Liver (tissue), 9 donors: Measurements from ENCODE around the gene CEP126. TPM values are rescaled to one million over a fixed set of nuclear protein-coding genes. Genes with fewer than 3 reads are reported as not detected.

ENCODE experiments used
- DNase-seq: peaks from one replicate; pipeline ENCODE4 v3.0.0-alpha.2; 2017; ENCODE audit warnings: low spot score
- H3K27ac ChIP-seq, 2 donors: one replicate each; pipeline ENCODE4 v1.7.0; 2013; ENCODE audit warnings: inconsistent platforms in 2 of 2, low read length in 2 of 2, control low read depth in 1 of 2, low read depth in 1 of 2, mild to moderate bottlenecking in 1 of 2
- H3K27me3 ChIP-seq, 4 donors: one replicate each; pipeline versions ENCODE4 v1.6.1 to v1.7.0; 2013; ENCODE audit warnings: low read length in 3 of 4, inconsistent platforms in 1 of 4, mild to moderate bottlenecking in 1 of 4, moderate library complexity in 1 of 4; ENCODE audit not compliant: control insufficient read depth in 4 of 4, insufficient read depth in 4 of 4
- H3K36me3 ChIP-seq, 4 donors: one replicate each; pipeline versions ENCODE4 v1.6.1 to v1.7.0; 2013; ENCODE audit warnings: low read length in 3 of 4, mild to moderate bottlenecking in 3 of 4, low read depth in 1 of 4, moderate library complexity in 1 of 4; ENCODE audit not compliant: control insufficient read depth in 4 of 4, insufficient read depth in 3 of 4
- H3K4me1 ChIP-seq, 4 donors: one replicate each; pipeline versions ENCODE4 v1.6.1 to v1.7.0; 2013; ENCODE audit warnings: low read length in 3 of 4, mild to moderate bottlenecking in 3 of 4, moderate library complexity in 1 of 4; ENCODE audit not compliant: control insufficient read depth in 4 of 4, insufficient read depth in 4 of 4
- H3K4me3 ChIP-seq, 3 donors: one replicate each; pipeline versions ENCODE4 v1.6.1 to v1.7.0; 2013; ENCODE audit warnings: low read length in 3 of 3, control low read depth in 1 of 3, low read depth in 1 of 3, mild to moderate bottlenecking in 1 of 3
- H3K9ac ChIP-seq, 2 donors: one replicate each; pipeline ENCODE4 v1.7.0; 2013; ENCODE audit warnings: low read length in 2 of 2, mild to moderate bottlenecking in 2 of 2, moderate library complexity in 2 of 2, control low read depth in 1 of 2, low read depth in 1 of 2
- H3K9me3 ChIP-seq, 4 donors: one replicate each; pipeline versions ENCODE4 v1.6.1 to v1.7.0; 2013; ENCODE audit warnings: low read length in 3 of 4; ENCODE audit not compliant: control insufficient read depth in 4 of 4
- ATF3 ChIP-seq: IDR thresholded peaks from 2 replicates; pipeline ENCODE4 v1.6.1; 2016; ENCODE audit warnings: antibody characterized with exemption
- CTCF ChIP-seq: fragments of 150-350 bp; IDR thresholded peaks from 2 replicates; pipeline ENCODE4 v1.5.1; 2017; ENCODE audit warnings: improper control_type of control experiment, low read depth, low read length; ENCODE audit not compliant: missing input control
- EGR1 ChIP-seq, 2 donors: IDR thresholded peaks; 2 replicates each; pipeline ENCODE4 v1.6.1; 2016 to 2018; ENCODE audit warnings: antibody characterized with exemption in 2 of 2, low read depth in 2 of 2
- FOXA1 ChIP-seq: IDR thresholded peaks from 2 replicates; pipeline ENCODE4 v1.6.1; 2016; ENCODE audit warnings: antibody characterized with exemption
- FOXA2 ChIP-seq: IDR thresholded peaks from 2 replicates; pipeline ENCODE4 v1.6.1; 2016; ENCODE audit warnings: antibody characterized with exemption
- GABPA ChIP-seq, 2 donors: IDR thresholded peaks in 1 of 2; conservative IDR thresholded peaks in 1 of 2; 2 replicates each; pipeline ENCODE4 v1.6.1; 2016; ENCODE audit warnings: antibody characterized with exemption in 2 of 2, mild to moderate bottlenecking in 1 of 2, moderate library complexity in 1 of 2
- HNF4A ChIP-seq, 2 donors: conservative IDR thresholded peaks; 2 replicates each; pipeline ENCODE4 v1.6.1; 2016; ENCODE audit warnings: antibody characterized with exemption in 2 of 2, mild to moderate bottlenecking in 2 of 2
- HNF4G ChIP-seq: IDR thresholded peaks from 2 replicates; pipeline ENCODE4 v1.6.1; 2016; ENCODE audit warnings: antibody characterized with exemption
- JUND ChIP-seq, 2 donors: IDR thresholded peaks; 2 replicates each; pipeline ENCODE4 v1.6.1; 2016; ENCODE audit warnings: antibody characterized with exemption in 2 of 2
- MAX ChIP-seq: IDR thresholded peaks from 2 replicates; pipeline ENCODE4 v1.6.1; 2016; ENCODE audit warnings: antibody characterized with exemption
- NR2F2 ChIP-seq: IDR thresholded peaks from 2 replicates; pipeline ENCODE4 v1.6.1; 2016; ENCODE audit warnings: antibody characterized with exemption
- RAD21 ChIP-seq, 2 donors: IDR thresholded peaks; 2 replicates each; pipeline ENCODE4 v1.6.1; 2016; ENCODE audit warnings: antibody characterized with exemption in 2 of 2, mild to moderate bottlenecking in 2 of 2
- REST ChIP-seq: IDR thresholded peaks from 2 replicates; pipeline ENCODE4 v1.6.1; 2016; ENCODE audit warnings: antibody characterized with exemption, mild to moderate bottlenecking
- RXRA ChIP-seq, 2 donors: IDR thresholded peaks; 2 replicates each; pipeline ENCODE4 v1.6.1; 2017 to 2018; ENCODE audit warnings: antibody characterized with exemption in 2 of 2, mild to moderate bottlenecking in 1 of 2
- SP1 ChIP-seq: IDR thresholded peaks from 2 replicates; pipeline ENCODE4 v1.6.1; 2018; ENCODE audit warnings: antibody characterized with exemption, mild to moderate bottlenecking
- TAF1 ChIP-seq: conservative IDR thresholded peaks from 2 replicates; pipeline ENCODE4 v1.6.1; 2016; ENCODE audit warnings: antibody characterized with exemption, mild to moderate bottlenecking
- YY1 ChIP-seq: IDR thresholded peaks from 2 replicates; pipeline ENCODE4 v1.6.1; 2016; ENCODE audit warnings: antibody characterized with exemption, mild to moderate bottlenecking
- ZBTB33 ChIP-seq: IDR thresholded peaks from 2 replicates; pipeline ENCODE4 v1.6.1; 2016; ENCODE audit warnings: antibody characterized with exemption
- WGBS: extraction: QIAGEN DNeasy Blood & Tissue Kit; methylation state at CpG from one replicate; pipeline ENCODE4 v1.1.7; 2013; 5-methylcytosine and 5-hydroxymethylcytosine counted together
- polyA plus RNA-seq, 2 donors: library from polyadenylated mRNA; stranded (reverse) in 1 of 2; unstranded in 1 of 2; fragments of 200-250 nt in 1 of 2; fragments of >200 nt in 1 of 2; fragmentation: Nextera tagmentation in 1 of 2; extraction: Ambion mirVana in 1 of 2; gene quantifications; one replicate each; pipeline versions ENCODE4 v1.2.1 to v1.2.3, GENCODE V29; 2013 to 2015
- total RNA-seq, 2 donors: library from RNA; depleted of rRNA; stranded (reverse); fragments of >200 nt; gene quantifications; one replicate each; pipeline ENCODE4 v1.2.3, GENCODE V29; 2014
- donor health status: healthy.
- donor health status: healthy.
- donor health status: healthy.
- donor health status: healthy.
- donor health status: healthy.

The CEP126 gene
- total and polyA plus RNA-seq, 4 donors = 0.02 to 0.75 (median 0.16) TPM

- no peak overlapping the region for H3K4me3 ChIP-seq
- H3K9me3 ChIP-seq = no peaks in the 10 kb centered on the region
- H3K27me3 ChIP-seq = no peaks in the 10 kb centered on the region
- TF ChIP-seq ATF3 (no peak), FOXA1 (no peak), EGR1 (IDR thresholded peaks at IDR 0.05; ENCODE audit: low read depth in 2 of 2) (no peak), SP1 (no peak), HNF4G (no peak), NR2F2 (no peak), CTCF (no peak), MAX (no peak), REST (no peak), GABPA (IDR thresholded peaks at IDR 0.05 in 1 of 2, conservative IDR thresholded peaks at IDR 0.05 in 1 of 2) (no peak), YY1 (no peak), HNF4A (conservative IDR thresholded peaks at IDR 0.05) (no peak), JUND (IDR thresholded peaks at IDR 0.05) (no peak), RAD21 (IDR thresholded peaks at IDR 0.05) (no peak), TAF1 (no peak), RXRA (IDR thresholded peaks at IDR 0.05) (no peak)
- no peak overlapping the region for H3K9ac ChIP-seq
- no peak for DNase-seq
- H3K36me3 ChIP-seq = no peaks in the 10 kb centered on the region
- H3K27ac ChIP-seq = no peak overlapping the region
- H3K4me1 ChIP-seq = peaks cover 0 to 15% (median 10%) of the 10 kb centered on the region in 4 donors
These were observed 2.4 kb downstream of the CEP126 start for GRCh38 chr11:101917226-101917625.

- no peaks in the 10 kb centered on the region for H3K9me3 ChIP-seq
- H3K27me3 ChIP-seq = no peaks in the 10 kb centered on the region
- H3K9ac ChIP-seq = no peak overlapping the region
- WGBS = 95% methylated on average over 1 of the region's 1 CpG
- no peaks in the 10 kb centered on the region for H3K4me1 ChIP-seq
- H3K27ac ChIP-seq = no peak overlapping the region
- DNase-seq = no peak
- no peaks in the 10 kb centered on the region for H3K36me3 ChIP-seq
- no peak overlapping the region for H3K4me3 ChIP-seq
- TF ChIP-seq SP1 (no peak), NR2F2 (no peak), EGR1 (IDR thresholded peaks at IDR 0.05; ENCODE audit: low read depth in 2 of 2) (no peak), YY1 (no peak), REST (no peak), MAX (no peak), HNF4A (conservative IDR thresholded peaks at IDR 0.05) (no peak), CTCF (no peak), RAD21 (IDR thresholded peaks at IDR 0.05) (no peak), FOXA1 (no peak), ZBTB33 (no peak), FOXA2 (no peak), HNF4G (no peak), TAF1 (no peak)
These were observed 6.2 kb downstream of the CEP126 start for GRCh38 chr11:101920992-101921391.
